ENCODE data around the gene ELAC1.

Gene ELAC1

GRCh38 chr18:50926521-50926920 lies 41.3 kb upstream of the ELAC1 start:
- no peak overlapping the region for H3K4me3 ChIP-seq (replicated peaks; ENCODE audit: insufficient read depth, low read length)
- no peaks in the 10 kb centered on the region for H3K27me3 ChIP-seq (ENCODE audit: insufficient read depth, poor library complexity, severe bottlenecking)
- DNase-seq (ENCODE audit: low read depth in 1 of 2, low spot score in 1 of 2): no peak
- H3K27ac ChIP-seq (replicated peaks): no peak overlapping the region
- TF ChIP-seq SPI1 (IDR thresholded peaks at IDR 0.05; ENCODE audit: borderline replicate concordance, low read depth) (no peak), REST (IDR thresholded peaks at IDR 0.05; ENCODE audit: insufficient replicate concordance, low read depth) (no peak), CTCF (IDR thresholded peaks at IDR 0.05; ENCODE audit: insufficient read depth, low read length) (no peak)

GRCh38 chr18:50928551-50928950 lies 39.3 kb upstream of the ELAC1 start:
- Histone ChIP-seq H3K4me3 (replicated peaks; ENCODE audit: insufficient read depth, low read length) (no peak overlapping the region), H3K27me3 (ENCODE audit: insufficient read depth, poor library complexity, severe bottlenecking) (no peaks in the 10 kb centered on the region), H3K27ac (replicated peaks) (no peak overlapping the region)
- no peak for DNase-seq (ENCODE audit: low read depth in 1 of 2, low spot score in 1 of 2)
- no peak for TF ChIP-seq POLR2AphosphoS5 (IDR thresholded peaks at IDR 0.05; ENCODE audit: low read depth)
- no peak for TF ChIP-seq REST (IDR thresholded peaks at IDR 0.05; ENCODE audit: insufficient replicate concordance, low read depth)
- no peak for TF ChIP-seq GABPA (IDR thresholded peaks at IDR 0.05; ENCODE audit: low read depth)
- no peak for TF ChIP-seq CTCF (IDR thresholded peaks at IDR 0.05; ENCODE audit: insufficient read depth, low read length)
- no peak for TF ChIP-seq SPI1 (IDR thresholded peaks at IDR 0.05; ENCODE audit: borderline replicate concordance, low read depth)

- no peak for TF ChIP-seq POLR2AphosphoS5 (IDR thresholded peaks at IDR 0.05; ENCODE audit: low read depth)
- no peak for TF ChIP-seq SPI1 (IDR thresholded peaks at IDR 0.05; ENCODE audit: borderline replicate concordance, low read depth)
- TF ChIP-seq GABPA (IDR thresholded peaks at IDR 0.05; ENCODE audit: low read depth): no peak
- TF ChIP-seq CTCF (IDR thresholded peaks at IDR 0.05; ENCODE audit: insufficient read depth, low read length): no peak
- TF ChIP-seq REST (IDR thresholded peaks at IDR 0.05; ENCODE audit: insufficient replicate concordance, low read depth): no peak
- Histone ChIP-seq H3K27me3 (ENCODE audit: insufficient read depth, poor library complexity, severe bottlenecking) (no peaks in the 10 kb centered on the region), H3K27ac (replicated peaks) (no peak overlapping the region), H3K4me3 (replicated peaks; ENCODE audit: insufficient read depth, low read length) (no peak overlapping the region)
- DNase-seq (ENCODE audit: low read depth in 1 of 2, low spot score in 1 of 2): no peak
These were observed 34.2 kb upstream of the ELAC1 start for GRCh38 chr18:50933684-50934083.

All from HL-60 (cell line).